T-helper 1 cell treated with Interleukin-12 subunit alpha and Interleukin-12 subunit beta and Interleukin-4 antibody, amounts not matched to agents 30 μg/mL and 1 μg/mL, for 36 hours (primary cell): Measurements from ENCODE around the gene CRABP1.
"Not testable (repeated sequence)": the region's sequence is repeated elsewhere in the genome, so short reads cannot be mapped to it uniquely, and the experiment has no call there.

ENCODE experiments used
- H3K27ac Mint-ChIP-seq: one replicate; pipeline ENCODE4 v1.8.0; 2021; ENCODE audit warnings: mild to moderate bottlenecking, mixed read lengths
- H3K27me3 Mint-ChIP-seq: one replicate; pipeline ENCODE4 v1.8.0; 2021; ENCODE audit warnings: low read depth, mixed read lengths
- H3K36me3 Mint-ChIP-seq: one replicate; pipeline ENCODE4 v1.8.0; 2021; ENCODE audit warnings: low read depth, mixed read lengths
- H3K4me1 Mint-ChIP-seq: one replicate; pipeline ENCODE4 v1.8.0; 2021; ENCODE audit warnings: low read depth, mixed read lengths
- H3K4me3 Mint-ChIP-seq: one replicate; pipeline ENCODE4 v1.8.0; 2021; ENCODE audit warnings: mild to moderate bottlenecking, moderate library complexity, mixed read lengths
- H3K9me3 Mint-ChIP-seq: one replicate; pipeline ENCODE4 v1.8.0; 2021; ENCODE audit warnings: mixed read lengths

Gene CRABP1

GRCh38 chr15:78368651-78369050 lies 28.5 kb downstream of the CRABP1 start:
- Mint-ChIP-seq H3K36me3 (no peaks in the 10 kb centered on the region), H3K4me1 (no peaks in the 10 kb centered on the region), H3K4me3 (no peak overlapping the region), H3K27ac (no peak overlapping the region), H3K9me3 (no peaks in the 10 kb centered on the region), H3K27me3 (peaks cover 11% of the 10 kb centered on the region)

DNA sequence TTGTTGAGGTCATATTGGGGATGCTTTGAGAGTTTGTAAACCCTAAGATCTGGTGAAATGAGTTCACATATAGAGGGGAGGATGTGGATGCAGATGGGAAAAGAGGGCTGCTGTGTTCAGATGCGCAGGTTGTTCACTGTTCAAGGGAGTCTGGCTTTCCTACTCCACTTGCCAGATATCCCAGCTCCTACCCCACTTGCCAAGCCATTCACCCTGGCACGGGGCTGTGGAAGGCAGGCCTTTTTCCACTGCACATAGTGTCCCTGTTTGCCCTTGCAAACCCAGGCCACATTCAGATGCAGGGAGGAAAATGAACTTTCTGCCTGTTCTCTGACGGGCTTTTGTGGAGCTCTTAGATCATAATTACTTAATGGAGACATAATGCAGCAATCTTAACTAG lies 29.0 kb downstream of the CRABP1 start:
- Mint-ChIP-seq H3K27me3 (peaks cover 11% of the 10 kb centered on the region), H3K9me3 (no peaks in the 10 kb centered on the region), H3K4me1 (no peaks in the 10 kb centered on the region), H3K4me3 (no peak overlapping the region), H3K27ac (no peak overlapping the region), H3K36me3 (no peaks in the 10 kb centered on the region)

DNA sequence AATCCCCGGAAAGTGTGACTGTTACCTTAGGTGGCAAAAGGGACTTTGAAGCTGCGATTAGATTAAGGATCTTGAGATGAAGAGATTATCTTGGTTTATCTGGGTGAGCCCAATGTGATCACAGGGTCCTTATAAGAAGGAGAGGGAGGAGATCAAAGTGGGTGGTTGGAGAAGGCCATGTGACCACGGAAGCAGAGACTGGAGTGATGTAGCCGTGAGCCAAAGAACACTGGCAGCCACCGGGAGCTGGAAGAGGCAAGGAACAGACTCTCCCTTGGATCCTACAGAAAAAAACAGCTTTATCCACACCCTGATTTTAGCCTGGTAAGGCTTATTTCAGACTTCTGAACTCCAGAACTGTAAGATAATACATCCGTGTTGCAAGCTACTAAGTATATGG lies 29.9 kb downstream of the CRABP1 start:
- Mint-ChIP-seq H3K27me3 (peaks cover 13% of the 10 kb centered on the region), H3K27ac (no peak overlapping the region), H3K4me3 (no peak overlapping the region), H3K4me1 (peaks cover 6% of the 10 kb centered on the region), H3K9me3 (no peaks in the 10 kb centered on the region), H3K36me3 (no peaks in the 10 kb centered on the region)

DNA sequence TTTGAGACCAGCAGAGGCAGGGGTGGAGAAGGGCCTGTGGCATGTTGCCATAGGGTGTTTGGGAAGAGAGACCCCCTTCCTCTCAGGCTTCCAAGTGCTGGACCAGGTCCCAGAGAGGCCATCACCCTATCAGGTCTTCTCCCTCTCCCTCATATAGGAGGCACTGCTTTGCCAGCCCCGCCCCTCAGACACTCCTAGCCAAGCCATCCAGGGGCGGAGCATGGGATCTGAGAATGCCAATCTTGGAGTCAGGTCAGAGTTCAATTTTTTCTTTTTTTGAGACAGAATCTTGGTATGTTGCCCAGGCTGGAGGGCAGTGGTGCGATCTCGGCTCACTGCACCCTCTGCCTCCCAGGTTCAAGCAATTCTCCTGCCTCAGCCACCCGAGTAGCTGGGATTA lies 32.7 kb downstream of the CRABP1 start:
- Mint-ChIP-seq H3K9me3 (no peaks in the 10 kb centered on the region), H3K4me3 (no peak overlapping the region), H3K27me3 (peaks cover 19% of the 10 kb centered on the region), H3K4me1 (peaks cover 8% of the 10 kb centered on the region), H3K36me3 (no peaks in the 10 kb centered on the region), H3K27ac (no peak overlapping the region)

DNA sequence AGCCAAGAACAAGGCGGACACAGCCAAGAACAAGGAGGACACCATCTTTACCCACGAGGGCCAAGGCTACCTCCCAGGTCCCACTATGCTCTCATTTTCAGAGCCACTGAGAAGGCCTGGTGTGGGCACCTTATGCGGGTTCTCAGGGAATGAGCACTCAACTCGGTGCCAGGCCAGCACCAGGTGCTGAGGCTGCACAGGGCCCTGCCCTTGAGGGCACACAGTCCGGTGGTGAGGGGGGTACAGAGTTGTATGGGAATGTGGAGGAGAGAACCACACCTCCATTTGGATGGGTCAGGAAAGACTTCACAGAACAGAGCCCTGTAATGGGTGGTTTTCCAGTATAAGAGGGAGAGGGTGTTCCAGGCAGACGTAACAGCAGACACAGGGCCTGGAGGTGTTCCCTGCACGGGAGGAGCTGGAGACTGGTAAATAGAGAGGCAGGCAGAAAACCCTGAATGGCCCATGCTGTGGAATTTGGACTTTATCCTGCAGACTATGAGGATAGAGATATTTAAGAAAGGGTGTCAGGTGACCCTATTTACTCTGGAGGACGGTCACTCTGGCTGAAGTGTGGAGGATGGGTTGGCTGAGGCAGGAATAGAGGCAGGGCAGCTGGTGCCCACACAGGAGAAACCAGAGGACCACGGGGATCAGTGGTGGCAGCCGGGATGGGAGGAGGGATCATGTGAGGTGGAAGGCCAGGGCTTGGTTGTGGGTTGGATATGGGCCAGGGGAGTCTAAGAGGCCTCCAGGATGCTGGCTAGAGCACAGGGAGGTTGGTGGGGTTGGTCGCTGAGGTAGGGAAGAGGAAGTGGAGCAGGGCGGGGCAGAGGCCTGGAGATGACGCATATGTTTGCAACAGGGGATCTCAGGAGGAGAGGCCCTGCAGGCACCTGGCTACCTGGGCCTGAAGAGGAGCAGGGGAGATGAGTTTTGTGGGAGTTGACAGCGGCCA lies 34.6 kb downstream of the CRABP1 start:
- Mint-ChIP-seq H3K27ac (peak overlapping the region; percentile 26), H3K4me1 (peaks cover 8% of the 10 kb centered on the region), H3K9me3 (no peaks in the 10 kb centered on the region), H3K4me3 (peak overlapping the region; percentile 4), H3K27me3 (peaks cover 30% of the 10 kb centered on the region), H3K36me3 (no peaks in the 10 kb centered on the region)

GRCh38 chr15:78380143-78380542 lies 40.0 kb downstream of the CRABP1 start:
- H3K9me3 Mint-ChIP-seq, H3K4me3 Mint-ChIP-seq, H3K27ac Mint-ChIP-seq, H3K36me3 Mint-ChIP-seq, H3K4me1 Mint-ChIP-seq: not testable (repeated sequence)
- H3K27me3 Mint-ChIP-seq: peaks cover 44% of the 10 kb centered on the region

DNA sequence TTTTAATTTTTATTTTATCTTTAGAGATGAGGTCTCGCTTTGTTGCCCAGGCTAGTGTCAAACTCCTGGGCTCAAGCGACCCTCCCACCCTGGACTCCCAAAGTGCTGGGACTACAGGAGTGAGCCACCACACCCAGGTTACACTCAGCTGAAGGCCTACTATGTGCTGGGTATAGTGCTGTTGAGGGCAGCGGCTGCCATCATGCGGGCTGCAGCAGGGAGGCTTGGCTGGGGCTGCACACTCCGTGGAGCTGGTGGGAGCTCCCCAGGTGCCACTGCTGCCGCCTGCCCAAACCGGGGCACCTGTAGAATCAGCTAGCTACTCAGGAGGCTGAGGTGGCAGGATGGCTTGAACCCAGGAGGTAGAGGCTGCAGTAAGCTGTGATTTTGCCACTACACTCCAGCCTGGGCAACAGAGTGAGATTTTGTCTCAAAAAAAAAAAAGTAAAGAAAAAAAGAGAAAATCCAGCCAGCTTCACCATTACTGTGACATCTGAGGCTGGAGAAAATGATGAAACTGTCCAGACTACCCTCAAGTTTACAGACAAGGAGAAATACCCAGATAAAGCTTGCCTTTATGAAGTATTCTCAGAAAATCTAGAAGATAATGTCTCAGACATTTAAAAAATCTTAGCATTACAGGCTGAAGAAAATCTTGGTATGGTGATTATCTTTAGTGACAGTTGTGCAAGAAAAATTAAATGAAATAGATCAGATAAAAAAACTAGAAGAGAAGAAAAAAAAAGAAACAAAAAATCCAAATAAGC lies 42.1 kb downstream of the CRABP1 start:
- no peaks in the 10 kb centered on the region for H3K4me1 Mint-ChIP-seq
- H3K4me3 Mint-ChIP-seq: no peak overlapping the region
- no peaks in the 10 kb centered on the region for H3K36me3 Mint-ChIP-seq
- H3K27ac Mint-ChIP-seq: no peak overlapping the region
- H3K27me3 Mint-ChIP-seq: peaks cover 55% of the 10 kb centered on the region
- H3K9me3 Mint-ChIP-seq: no peaks in the 10 kb centered on the region

DNA sequence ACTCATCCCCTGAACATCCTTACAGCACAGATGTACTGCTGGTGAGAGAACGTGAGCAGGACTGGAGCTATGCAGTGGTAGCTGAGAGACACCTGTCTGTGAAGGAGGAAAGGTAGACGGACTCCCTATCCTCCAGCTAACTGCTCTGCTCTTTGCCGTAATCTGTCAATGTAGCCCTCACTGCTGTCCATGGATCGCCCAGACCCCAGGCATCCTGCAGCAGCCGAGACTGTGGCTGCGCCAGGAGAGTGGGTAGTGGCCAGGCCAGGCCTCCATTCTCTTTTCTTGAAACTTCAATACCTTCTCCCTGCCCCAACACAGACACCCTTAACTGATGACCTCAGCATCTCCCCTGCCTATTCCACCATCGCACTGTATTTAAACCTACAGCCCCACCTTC lies 44.5 kb downstream of the CRABP1 start:
- no peaks in the 10 kb centered on the region for H3K4me1 Mint-ChIP-seq
- H3K27me3 Mint-ChIP-seq: peaks cover 34% of the 10 kb centered on the region
- no peaks in the 10 kb centered on the region for H3K36me3 Mint-ChIP-seq
- H3K27ac Mint-ChIP-seq: no peak overlapping the region
- no peak overlapping the region for H3K4me3 Mint-ChIP-seq
- H3K9me3 Mint-ChIP-seq: no peaks in the 10 kb centered on the region

GRCh38 chr15:78387246-78388037 lies 47.3 kb downstream of the CRABP1 start:
- Mint-ChIP-seq H3K9me3 (no peaks in the 10 kb centered on the region), H3K36me3 (no peaks in the 10 kb centered on the region), H3K27me3 (peaks cover 25% of the 10 kb centered on the region), H3K27ac (no peak overlapping the region), H3K4me3 (no peak overlapping the region), H3K4me1 (no peaks in the 10 kb centered on the region)

- H3K4me1 Mint-ChIP-seq: no peaks in the 10 kb centered on the region
- no peak overlapping the region for H3K4me3 Mint-ChIP-seq
- H3K36me3 Mint-ChIP-seq: no peaks in the 10 kb centered on the region
- H3K27me3 Mint-ChIP-seq: peaks cover 19% of the 10 kb centered on the region
- no peaks in the 10 kb centered on the region for H3K9me3 Mint-ChIP-seq
- no peak overlapping the region for H3K27ac Mint-ChIP-seq
These were observed 48.7 kb downstream of the CRABP1 start for GRCh38 chr15:78388865-78389264.

DNA sequence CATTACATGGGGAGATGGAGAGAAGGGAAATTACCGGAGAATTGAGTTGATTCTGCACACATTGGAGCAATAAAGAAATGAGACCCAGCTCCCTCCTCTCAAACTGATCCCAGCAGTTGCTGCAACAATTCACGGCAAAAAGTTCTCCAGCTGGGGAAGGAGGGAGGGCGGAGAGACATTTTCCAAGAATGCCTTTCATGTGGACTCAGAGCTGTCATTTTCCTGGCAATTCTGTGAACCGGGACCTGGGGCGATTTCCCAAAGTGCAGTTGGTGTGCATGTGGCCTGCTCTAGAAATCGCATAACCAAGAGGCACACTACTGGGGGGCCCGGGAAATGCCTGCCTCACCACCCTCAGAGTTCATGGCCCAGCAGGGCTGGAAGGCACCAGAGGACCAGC lies 49.2 kb downstream of the CRABP1 start:
- Mint-ChIP-seq H3K27ac (no peak overlapping the region), H3K4me3 (no peak overlapping the region), H3K4me1 (no peaks in the 10 kb centered on the region), H3K36me3 (no peaks in the 10 kb centered on the region), H3K27me3 (peaks cover 19% of the 10 kb centered on the region), H3K9me3 (no peaks in the 10 kb centered on the region)

DNA sequence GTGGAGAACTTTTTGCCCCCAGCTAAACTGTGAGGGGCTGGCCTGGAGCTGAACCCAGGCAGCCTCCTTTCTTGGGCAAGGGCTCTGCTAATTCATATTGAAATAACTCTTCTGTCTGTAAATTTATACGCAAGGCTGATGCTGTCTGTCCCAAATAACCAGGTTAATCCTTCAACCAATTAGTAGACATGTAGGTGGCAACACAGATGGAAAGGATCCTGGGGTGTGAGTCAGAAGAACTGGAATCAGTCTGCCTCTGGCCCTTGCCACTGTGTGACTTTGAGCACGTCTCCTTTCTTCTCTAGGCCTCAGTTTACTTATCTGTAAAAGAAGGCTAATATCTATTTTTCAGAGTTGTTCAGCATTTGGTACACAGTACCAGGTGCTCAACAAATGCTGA lies 49.6 kb downstream of the CRABP1 start:
- Mint-ChIP-seq H3K27me3 (peaks cover 16% of the 10 kb centered on the region), H3K36me3 (no peaks in the 10 kb centered on the region)

GRCh38 chr15:78390242-78390641 lies 50.1 kb downstream of the CRABP1 start:
- no peak overlapping the region for H3K27ac Mint-ChIP-seq
- peaks cover 11% of the 10 kb centered on the region for H3K27me3 Mint-ChIP-seq
- H3K36me3 Mint-ChIP-seq: no peaks in the 10 kb centered on the region
- no peak overlapping the region for H3K4me3 Mint-ChIP-seq
- no peaks in the 10 kb centered on the region for H3K9me3 Mint-ChIP-seq
- no peaks in the 10 kb centered on the region for H3K4me1 Mint-ChIP-seq

More for the DNA sequence above, 49.6 kb downstream of the CRABP1 start:
- Mint-ChIP-seq H3K27ac (no peak overlapping the region), H3K9me3 (no peaks in the 10 kb centered on the region), H3K4me3 (no peak overlapping the region), H3K4me1 (no peaks in the 10 kb centered on the region)

DNA sequence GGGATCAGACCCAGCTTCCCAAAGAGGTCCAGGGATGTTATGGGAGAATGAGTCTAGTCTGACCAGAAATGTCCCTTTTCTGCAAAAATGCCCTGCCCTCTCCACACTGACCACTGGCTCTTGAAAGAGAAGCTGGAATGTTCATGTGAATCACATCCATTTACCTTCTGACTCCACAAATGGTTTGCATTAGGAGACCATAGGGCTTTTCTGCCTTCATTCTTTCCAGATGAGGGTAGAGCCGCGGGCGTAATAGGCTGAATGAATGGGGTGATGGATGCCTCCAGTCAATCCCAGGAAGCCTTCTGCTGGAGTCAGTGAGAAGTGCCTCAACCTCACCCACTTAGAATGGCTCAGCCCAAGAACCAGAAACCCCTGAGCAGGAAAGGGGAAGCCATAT lies 50.7 kb downstream of the CRABP1 start:
- H3K4me3 Mint-ChIP-seq: no peak overlapping the region
- no peaks in the 10 kb centered on the region for H3K36me3 Mint-ChIP-seq
- no peaks in the 10 kb centered on the region for H3K4me1 Mint-ChIP-seq
- no peak overlapping the region for H3K27ac Mint-ChIP-seq
- peaks cover 8% of the 10 kb centered on the region for H3K27me3 Mint-ChIP-seq
- no peaks in the 10 kb centered on the region for H3K9me3 Mint-ChIP-seq
